Activated CD4-positive, CD25-positive, alpha-beta regulatory T cell treated with anti-CD3 and anti-CD28 coated beads, Interleukin-2, amount 50 U/mL, for 24 hours (primary cell): Measurements from ENCODE around the gene TMEM45A.
"Not testable (repeated sequence)": the region's sequence is repeated elsewhere in the genome, so short reads cannot be mapped to it uniquely, and the experiment has no call there.

Experiments used
- ATAC-seq, 2 donors: fragments of 150-1000 bp; cut with Tn5 transposase; one replicate each; pipeline ENCODE4 v1.10.0; 2021; ENCODE audit warnings: mild to moderate bottlenecking in 1 of 2, moderate library complexity in 1 of 2

TMEM45A gene

DNA sequence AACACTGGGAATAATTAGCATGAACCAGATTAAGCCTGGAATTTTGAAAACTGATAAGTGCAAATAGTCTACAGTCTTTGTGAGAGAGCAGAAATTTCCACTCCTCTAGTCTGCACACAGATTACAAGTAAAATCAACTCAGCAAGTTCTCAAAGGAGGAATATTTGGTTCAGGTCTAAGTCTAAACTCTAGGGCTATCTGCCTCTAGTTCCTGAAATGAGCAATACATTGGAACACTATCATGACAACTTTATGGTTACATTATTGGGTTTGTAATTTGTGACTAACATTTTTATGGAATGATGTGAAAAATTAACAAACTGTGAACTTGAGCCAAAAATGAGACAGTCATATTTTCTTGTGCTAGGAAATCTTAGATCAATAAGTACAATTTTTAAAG, 86.2 kb downstream of the TMEM45A start:
- no peak for ATAC-seq

DNA sequence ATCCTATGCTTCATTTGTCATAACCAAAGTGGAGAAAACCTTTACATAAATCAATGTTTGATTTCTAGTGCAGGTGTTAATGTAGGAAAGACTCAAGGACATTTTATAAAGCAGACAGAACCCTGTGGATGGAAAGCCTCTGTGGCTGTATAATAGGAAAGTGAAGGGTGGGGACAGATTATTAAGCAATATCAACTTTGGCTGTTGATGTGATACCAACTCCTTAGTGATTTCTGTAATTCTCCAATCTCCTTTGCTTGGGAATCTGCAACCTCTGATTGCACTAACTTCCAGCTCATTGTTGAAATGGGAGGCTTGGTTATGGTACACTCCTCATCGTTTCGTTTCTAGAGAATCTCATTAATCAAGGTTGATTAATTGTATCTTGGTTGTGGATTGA, 87.7 kb downstream of the TMEM45A start:
- ATAC-seq = no peak

DNA sequence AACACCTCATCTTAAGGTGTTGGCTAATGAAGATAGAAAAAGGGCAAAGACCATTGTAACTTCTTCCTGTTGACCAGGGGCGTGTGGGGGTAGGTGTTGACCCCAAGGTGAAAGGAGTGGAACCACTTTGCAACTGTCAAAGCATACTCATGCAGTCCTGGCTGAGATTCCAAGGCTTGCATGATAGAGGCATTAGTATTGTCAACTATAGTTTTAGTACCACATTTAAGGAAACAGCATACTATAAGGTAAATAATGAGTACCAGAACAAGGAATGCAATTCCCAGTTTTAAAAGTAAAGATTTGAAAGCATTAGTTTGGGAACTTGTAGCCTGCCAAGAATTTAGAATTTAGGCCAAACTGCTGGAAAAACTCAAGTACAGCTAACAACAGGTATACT, 89.2 kb downstream of the TMEM45A start:
- ATAC-seq = no peak

DNA sequence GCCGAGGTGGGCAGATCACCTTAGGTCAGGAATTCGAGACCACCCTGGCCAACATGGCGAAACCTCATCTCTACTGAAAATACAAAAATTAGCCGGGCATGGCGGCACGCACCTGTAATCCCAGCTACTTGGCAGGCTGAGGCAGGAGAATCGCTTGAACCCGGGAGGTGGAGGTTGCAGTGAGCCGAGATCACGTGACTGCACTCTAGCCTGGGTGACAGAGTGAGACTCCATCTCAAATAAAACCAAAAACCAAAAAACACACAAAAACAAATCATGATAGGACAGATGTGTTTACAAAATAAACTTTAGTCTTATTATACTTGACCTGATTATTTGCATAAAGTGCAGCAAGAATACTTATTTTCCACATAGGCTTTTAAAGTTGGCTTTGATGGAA, 89.7 kb downstream of the TMEM45A start:
- not testable (repeated sequence) for ATAC-seq

DNA sequence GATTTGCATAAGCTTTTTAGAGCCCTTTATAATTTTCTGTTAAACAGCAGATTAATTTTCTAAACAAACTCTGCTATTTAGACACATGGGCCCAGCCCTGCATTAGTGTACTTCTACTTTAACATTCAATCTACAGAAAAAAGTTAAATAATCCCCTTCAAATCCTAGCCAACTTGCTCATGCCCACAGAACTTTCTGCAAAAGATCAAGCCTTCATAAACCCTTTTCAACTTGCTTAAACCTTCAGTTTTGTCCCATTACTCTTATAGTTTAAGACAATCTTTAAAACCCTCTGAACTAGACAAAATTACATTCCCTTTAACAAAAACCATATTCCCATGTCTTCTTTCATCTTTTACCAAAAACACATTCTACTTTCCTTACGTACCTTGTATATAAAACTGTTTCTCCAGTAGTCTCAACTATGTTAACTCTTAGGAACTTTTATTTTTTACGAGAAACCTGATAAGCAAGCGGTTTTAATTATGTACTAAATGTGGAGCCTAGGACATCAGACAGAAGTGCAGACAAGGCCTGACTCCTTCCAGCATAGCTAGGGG, 91.8 kb downstream of the TMEM45A start:
- no peak for ATAC-seq

DNA sequence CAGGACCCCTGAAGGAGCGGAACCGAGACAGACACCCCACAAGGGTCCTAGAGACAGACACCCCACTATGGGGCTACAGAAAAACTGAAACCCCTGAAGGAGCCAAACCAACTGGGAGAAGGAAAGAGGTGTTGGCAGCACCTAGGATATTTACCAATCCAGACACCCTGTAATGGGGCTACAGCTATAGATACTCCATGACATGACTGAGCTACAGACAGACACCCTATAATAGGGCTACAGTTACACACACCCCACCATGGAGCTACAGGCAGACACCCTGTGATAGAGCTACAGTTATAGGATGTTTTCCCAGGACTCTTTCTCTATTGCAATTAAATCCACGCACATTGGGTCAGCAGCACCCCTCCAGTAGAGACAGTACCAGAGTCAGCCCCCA, 94.4 kb downstream of the TMEM45A start:
- no peak for ATAC-seq

DNA sequence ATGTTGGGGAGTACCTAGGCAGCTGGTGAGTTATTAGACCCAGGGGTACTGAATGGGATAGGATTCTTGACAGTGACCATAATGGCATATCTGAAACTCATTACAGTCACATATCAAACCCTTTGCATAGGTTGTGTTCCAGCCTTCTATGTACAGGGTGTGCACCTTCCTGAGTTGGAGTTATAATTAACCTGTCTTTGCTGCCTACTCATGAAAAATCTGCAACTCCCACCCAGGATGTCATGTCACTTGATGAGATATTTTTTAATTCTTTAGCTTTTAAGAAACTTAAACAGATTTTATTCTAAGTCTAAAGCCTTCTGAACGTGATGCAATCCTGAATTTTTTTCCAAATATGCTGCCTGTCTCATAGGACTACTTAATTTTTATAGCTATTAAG, 95.8 kb downstream of the TMEM45A start:
- ATAC-seq = no peak

DNA sequence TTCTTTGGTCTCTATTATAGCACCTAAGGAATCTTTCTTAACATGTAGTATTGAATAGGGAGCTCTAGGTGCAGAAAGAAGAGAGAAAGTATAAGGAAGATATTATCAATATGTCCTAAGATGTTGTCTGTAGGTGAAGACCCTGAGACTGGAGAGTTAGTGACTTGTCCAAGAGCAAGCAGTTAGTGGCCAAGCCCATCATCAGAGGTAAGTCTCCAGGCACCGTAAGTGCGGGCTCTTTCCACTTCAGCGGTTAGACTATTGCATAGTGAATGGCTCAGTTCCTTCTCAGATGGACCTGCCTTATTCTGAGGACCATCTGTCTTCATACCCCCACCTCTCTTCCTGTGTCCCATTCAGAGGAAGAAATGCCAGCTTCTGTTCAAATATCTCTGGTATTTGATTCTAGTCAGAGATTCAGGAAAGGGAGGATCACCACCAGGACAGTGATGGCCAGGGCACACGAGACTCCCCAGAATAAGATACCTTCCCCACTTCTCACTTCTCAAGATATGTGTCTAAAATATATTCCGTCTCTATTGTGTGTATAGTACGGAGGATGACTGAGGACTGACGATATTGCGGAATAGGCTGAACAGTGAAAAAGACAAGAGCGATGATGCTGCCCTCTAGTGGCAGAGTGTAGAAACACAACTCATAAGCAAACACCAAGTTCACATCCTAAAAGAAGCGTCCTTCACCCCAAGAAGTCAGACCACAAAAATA, 97.9 kb downstream of the TMEM45A start:
- peak; percentile 70 to 71 for ATAC-seq

DNA sequence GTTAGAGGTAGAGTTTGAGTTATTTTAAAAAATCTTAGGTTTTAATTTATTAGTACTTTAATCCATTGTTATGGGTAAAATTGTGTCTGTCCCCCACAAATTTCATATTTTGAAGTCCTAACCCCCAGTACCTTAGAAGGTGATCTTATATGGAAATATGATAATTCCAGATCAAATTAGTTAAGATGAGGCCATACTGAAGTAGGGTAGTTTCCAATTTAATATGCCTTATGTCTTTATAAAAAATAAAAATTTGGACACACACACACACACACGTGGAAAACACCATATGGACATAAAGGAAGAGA, 98.4 kb downstream of the TMEM45A start:
- ATAC-seq = no peak

DNA sequence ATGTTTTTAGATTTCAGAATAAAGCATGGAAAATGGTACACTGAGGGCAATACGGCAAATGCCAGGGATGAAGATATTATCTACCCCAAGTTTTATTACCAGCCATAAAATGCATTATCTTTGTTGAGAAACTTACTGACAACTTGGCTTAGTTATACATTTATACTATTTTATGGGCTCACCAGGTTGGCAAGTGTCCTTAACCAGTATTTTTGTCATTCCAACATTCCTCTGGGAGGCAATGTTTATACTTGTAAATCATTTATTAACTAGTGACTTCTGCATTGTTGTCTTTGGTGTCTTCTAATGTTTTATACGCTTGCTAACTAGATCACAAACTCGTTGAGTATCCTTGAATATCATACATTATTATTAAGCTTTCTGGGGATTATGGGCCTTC, 99.0 kb downstream of the TMEM45A start:
- no peak for ATAC-seq

DNA sequence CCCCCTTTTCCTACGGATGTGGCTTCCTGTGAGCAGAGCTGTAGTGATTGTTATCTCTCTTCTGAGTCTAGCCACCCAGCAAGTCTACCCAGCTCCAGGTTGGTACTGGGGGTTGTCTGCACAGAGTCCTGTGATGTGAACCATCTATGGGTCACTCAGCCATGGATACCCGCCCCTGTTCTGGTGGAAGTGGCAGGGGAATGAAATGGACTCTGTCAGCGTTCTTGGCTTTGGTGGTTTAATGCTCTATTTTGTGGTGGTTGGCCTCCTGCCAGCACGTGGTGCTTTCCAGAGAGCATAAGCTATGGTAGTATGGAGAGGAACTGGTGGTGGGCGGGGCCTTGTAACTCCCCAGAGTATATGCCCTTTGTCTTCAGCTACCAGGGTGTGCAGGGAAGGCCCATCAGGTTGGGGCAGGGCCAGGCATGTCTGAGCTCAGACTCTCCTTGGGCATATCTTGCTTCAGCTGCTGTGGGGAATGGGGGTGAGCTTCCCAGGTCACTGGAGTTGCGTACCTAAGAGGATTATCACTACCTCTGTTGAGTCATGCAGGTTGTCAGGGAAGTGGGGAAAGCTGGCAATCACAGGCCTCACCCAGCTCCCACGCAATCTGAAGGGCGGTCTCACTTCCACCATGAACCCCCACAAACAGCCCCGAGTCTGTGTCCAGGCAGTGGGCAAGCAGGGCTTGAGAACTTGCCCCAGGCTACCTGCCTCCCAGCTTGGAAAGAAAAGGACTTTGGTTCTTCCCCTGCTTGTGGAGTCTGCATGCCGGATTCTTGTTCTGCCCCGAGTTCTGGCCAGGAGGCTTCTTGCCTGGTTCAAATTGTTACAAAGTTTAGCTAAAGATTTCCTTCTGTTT, 108.0 kb downstream of the TMEM45A start:
- ATAC-seq = no peak

DNA sequence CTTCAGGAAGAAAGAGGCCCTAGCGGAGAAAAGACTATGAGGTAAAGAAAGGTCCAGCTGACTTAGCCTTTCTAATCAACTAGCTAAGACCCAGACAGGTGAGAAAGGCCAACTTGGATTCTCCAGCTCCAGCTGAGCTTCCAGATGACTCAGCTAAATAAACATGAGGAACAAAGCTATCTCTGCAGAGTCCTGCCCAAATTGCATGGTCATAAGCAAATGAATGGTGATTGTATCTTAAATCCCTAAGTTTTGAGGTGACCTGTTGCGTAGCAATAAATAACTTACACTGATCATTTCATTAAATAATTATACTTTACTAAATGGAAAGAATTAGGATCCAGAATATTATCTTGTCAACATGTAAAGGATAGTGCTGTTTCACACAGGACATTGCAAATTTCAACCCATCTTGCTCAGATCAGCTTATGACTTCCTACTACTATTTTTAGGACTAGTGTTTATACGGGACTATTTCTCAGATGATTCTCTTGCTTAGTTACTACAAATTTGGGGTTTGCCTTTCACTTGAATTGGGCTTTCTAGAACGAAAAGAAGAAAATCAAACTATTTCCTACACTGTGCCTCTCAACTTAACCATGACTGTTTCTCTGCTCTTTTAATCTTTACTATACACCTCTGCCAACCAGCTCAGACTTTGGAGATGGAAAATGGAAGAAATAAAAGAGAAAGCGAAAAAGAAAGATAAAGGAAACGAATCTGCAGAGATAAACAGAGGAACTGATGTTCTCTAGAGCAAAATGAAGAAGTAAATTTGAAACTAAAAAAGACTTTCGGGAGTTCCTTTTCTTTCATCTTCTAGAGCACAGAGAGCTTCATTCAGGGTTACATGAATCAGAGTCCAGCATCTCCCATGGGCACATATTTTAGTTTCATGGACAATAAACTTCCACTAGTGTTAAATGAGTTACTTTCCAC, 110.4 kb downstream of the TMEM45A start:
- ATAC-seq = peak; percentile 41 to 75

DNA sequence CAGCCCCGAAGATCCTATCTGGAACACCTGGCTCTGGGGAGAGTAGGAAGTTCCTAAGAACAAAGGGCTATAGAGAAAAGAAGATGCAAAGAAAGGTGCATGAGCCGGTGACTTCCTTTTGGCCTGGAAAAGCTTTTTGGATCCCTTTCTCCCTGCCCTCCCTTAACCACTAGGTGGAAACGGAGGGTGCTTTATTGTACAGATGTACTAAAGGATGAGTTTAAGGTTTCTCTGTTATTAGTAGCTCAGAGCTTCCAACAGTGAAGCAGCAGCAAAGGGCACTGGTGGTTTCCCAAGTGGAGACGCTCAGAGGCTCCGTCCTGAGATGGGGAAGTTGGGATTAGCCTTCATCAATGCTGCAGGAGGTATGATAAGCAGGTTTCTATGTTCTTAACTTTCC, 111.0 kb downstream of the TMEM45A start:
- peak in 1 of 2 donors; percentile 32 for ATAC-seq

DNA sequence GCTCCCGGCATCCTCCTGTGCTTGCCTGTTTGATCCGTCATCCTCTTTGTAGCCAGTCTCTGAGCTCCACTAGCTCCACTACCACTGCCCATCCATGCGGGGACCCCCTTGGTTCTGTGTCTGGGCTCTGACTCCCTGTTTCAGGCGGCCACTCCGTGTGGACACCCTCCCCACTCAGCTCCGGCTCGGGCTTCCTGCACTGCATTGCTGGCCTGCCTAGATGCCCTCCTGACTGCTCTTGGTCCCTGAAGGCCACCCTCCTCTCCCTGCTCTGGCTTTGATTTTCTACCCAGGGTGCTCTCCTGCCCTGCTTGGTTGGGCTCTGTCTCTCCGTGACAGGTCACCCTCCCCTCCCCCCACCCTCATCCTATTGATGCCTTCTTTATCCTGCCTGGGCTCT, 112.9 kb downstream of the TMEM45A start:
- ATAC-seq = no peak

DNA sequence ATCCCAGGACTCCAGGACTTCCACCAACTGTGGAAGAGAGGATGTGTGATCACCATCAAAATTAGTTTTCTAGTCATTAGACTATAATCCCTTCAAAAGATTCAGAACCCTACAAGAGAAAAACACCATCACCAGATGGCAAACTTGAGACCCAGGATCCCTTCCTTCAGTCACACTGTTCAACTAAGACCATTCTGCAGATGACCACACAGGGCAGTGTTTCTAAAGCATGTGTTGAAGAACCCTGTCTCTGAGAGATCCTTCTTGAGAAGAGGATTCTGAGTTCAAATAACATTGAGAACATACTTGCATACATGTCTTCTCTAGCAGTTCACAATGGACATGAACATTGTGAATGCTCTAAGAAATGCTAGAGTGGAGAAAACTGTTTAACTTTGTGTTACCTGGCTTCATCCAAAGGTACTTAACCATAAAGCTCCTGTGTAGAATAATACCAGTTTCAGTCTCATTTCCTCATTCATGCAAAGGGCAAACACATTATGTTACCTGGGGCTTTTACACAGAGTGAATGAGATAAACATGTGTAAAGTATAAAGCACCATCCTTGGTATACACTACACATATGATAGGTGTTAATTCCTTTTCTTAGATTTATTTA, 114.6 kb downstream of the TMEM45A start:
- no peak for ATAC-seq

DNA sequence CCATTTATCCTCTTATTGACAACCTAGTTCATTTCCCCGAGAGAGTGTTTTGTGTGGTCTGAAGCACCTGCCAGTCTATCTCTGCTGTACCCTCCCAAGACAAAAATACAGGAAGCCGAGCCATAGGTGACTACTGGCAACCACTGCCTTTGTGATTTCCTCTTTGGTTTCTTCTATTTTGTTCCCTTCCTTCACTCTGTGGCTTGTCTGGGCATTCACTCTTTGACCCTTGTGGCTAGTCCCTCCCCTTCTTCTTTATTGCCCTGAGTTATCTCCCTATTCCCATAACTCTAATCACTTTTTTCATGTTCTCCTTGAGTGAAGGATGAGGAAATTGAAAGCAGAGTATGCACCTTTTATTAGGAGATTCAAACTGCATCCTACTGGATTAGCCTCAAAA, 116.9 kb downstream of the TMEM45A start, which contains the start of gene ADGRG7:
TSS of gene ADGRG7 (plus strand) at position 297 of the 400 bp plus-strand sequence. CDS start 256 bp downstream, outside the sequence.
- no peak for ATAC-seq

DNA sequence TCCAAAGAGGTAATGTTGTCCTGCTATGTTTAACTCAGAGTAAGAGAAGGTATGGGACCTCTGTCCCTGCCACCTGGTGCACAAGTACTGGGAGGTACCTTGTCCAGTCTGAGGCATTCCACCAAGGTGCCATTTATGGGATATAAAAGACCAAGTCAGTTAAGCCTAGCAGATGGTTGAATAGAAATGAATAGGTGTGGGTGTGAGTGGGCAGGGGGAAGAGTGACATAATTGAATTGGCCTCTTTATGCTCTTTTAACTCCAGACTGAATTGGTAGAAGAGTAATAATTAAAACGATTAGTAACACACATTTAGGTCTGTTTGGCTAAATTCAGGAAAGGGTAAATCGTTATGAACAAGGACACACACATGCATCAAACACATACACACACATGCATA, 117.5 kb downstream of the TMEM45A start:
- no peak for ATAC-seq

DNA sequence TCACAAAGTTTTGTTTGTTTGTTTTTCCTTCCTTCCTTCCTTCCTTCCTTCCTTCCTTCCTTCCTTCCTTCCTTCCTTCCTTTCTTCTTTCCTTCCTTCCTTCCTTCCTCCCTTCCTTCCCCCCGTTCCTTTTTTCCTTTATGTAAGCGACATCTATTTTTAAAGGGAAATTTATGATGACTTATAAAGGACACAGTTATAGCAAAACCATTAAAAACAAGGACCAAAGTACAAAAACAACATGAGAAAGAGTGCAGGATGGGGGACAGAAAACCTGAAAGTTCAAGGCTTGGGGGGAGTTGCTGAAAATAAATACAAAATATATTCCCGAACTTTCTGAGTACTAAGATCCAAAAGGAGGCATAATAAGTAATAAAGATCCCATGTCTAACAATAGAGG, 118.8 kb downstream of the TMEM45A start:
- no peak for ATAC-seq

DNA sequence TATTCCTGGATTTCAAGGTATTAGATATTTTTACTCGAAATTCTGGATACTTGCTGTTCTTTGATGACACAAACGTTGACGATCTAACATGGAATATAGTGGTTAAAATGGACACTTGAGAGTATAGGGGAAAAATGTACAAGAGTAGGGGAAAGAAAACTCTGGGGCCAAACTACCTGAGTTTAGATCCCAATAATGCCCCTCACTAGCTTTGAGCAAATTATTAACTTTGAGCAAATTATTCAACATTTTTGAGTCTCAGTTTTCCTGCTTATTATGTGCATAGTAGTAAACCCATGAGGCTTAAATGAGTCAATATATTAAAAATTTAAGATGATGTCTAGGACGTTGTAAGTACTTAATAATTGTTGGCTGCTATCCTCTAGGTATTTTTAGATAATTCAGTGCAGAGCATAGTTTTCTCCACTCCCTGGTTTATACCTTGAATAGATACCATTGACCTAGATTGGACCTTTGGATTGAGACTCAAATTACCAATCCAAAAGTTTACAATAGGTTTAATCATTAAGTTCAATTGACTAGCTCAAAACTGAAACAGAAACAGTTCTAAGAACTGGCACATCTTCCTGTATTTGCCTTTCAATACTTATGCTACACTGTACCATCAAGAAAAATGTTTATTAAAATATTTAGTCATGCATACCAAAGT, 121.4 kb downstream of the TMEM45A start:
- no peak for ATAC-seq

DNA sequence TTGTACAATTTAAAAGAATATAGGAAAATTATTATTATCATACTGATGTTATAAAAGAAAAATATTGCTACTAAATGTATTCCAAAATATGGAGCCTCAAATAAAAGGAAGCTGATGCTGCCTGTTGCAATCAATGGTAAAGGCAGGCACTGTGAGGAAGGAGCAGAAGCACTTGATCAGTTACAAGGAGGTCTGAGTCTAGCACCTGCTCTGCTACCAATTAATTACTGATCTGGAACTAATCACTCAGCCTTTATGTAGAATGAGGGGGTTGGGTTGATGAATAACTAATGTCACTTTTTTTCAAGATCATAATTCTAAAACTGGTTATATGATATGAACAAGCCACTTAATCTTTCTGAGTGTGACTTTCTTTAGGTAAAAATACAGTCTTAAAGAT, 122.5 kb downstream of the TMEM45A start:
- ATAC-seq = no peak

DNA sequence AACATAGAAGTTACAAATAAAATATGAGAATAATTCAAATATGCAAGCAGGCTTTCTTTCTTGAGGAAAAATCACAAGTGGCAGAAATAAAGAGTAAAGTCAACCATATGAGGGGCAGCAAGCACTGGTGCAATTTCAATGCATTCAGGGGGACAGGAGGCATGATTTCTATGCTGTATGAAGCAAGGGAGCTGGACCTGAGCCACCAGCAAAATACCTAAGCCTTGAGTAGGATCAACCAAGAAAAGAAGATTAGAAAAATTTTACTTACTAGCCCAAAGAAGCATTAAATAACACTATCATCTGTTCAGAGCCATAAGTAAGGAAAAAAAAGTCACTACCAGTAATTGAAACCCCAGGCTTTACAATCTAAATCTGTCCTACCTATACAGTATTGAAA, 123.3 kb downstream of the TMEM45A start:
- no peak for ATAC-seq

DNA sequence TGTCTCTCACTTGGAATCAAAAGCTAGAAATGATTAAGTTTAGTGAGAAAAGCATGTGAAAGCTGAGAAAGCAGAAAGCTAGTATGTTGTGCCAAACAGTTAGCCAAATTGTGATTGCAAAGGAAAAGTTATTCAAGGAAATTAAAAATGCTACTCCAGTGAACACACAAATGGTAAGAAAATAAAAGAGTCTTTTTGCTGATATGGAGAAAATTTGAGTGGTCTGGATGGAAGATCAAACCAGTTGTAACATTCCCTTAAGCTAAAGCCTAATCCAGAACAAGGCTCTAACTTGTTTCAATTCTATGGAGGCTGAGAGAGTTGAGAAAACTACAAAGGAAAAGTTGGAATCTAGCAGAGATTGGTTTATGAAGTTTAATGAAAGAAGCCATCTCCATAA, 128.8 kb downstream of the TMEM45A start:
- no peak for ATAC-seq
